ENCODE data around the gene SNORC.

The SNORC gene

GRCh38 chr2:232884001-232884421, 13.9 kb downstream of the SNORC start:
- DNase-seq, result no peak

- no peak for DNase-seq
Measured at GRCh38 chr2:232884549-232885263, 14.6 kb downstream of the SNORC start.

GRCh38 chr2:232885264-232885961, 15.3 kb downstream of the SNORC start:
- no peak for DNase-seq

GRCh38 chr2:232886176-232886575, 16.1 kb downstream of the SNORC start:
- DNase-seq, result no peak

- no peak for DNase-seq
Measured at GRCh38 chr2:232886632-232887031, 16.6 kb downstream of the SNORC start.

GRCh38 chr2:232887171-232887850, 17.2 kb downstream of the SNORC start:
- no peak for DNase-seq

GRCh38 chr2:232888099-232888836, 18.2 kb downstream of the SNORC start:
- no peak for DNase-seq

GRCh38 chr2:232888839-232889529, 18.9 kb downstream of the SNORC start:
- DNase-seq, result no peak

GRCh38 chr2:232889876-232890401, 19.9 kb downstream of the SNORC start:
- no peak for DNase-seq

GRCh38 chr2:232890536-232890895, 20.5 kb downstream of the SNORC start:
- no peak for DNase-seq

- DNase-seq, result no peak
Measured at GRCh38 chr2:232890896-232891601, 21.0 kb downstream of the SNORC start.

GRCh38 chr2:232891621-232892071, 21.6 kb downstream of the SNORC start:
- no peak for DNase-seq

- DNase-seq, result no peak
Measured at GRCh38 chr2:232892221-232892620, 22.2 kb downstream of the SNORC start.

GRCh38 chr2:232892843-232893242, 22.8 kb downstream of the SNORC start:
- no peak for DNase-seq

- no peak for DNase-seq
Measured at GRCh38 chr2:232893834-232894233, 23.8 kb downstream of the SNORC start.

GRCh38 chr2:232894251-232894650, 24.2 kb downstream of the SNORC start:
- DNase-seq, result no peak

GRCh38 chr2:232894746-232895145, 24.7 kb downstream of the SNORC start:
- DNase-seq, result no peak

- no peak for DNase-seq
Measured at GRCh38 chr2:232896111-232896510, 26.0 kb downstream of the SNORC start.

GRCh38 chr2:232896720-232897597, 26.9 kb downstream of the SNORC start:
- no peak for DNase-seq

- DNase-seq, result no peak
Measured at GRCh38 chr2:232897598-232898408, 27.7 kb downstream of the SNORC start.
